GM21447 (cell line): Measurements from ENCODE around the gene OR1M1.

Experiments used
- ATAC-seq: cut with Tn5 transposase; IDR thresholded peaks from one replicate; pipeline ENCODE4 v1.9.1; 2021; ENCODE audit not compliant: unreplicated experiment

Gene OR1M1

DNA sequence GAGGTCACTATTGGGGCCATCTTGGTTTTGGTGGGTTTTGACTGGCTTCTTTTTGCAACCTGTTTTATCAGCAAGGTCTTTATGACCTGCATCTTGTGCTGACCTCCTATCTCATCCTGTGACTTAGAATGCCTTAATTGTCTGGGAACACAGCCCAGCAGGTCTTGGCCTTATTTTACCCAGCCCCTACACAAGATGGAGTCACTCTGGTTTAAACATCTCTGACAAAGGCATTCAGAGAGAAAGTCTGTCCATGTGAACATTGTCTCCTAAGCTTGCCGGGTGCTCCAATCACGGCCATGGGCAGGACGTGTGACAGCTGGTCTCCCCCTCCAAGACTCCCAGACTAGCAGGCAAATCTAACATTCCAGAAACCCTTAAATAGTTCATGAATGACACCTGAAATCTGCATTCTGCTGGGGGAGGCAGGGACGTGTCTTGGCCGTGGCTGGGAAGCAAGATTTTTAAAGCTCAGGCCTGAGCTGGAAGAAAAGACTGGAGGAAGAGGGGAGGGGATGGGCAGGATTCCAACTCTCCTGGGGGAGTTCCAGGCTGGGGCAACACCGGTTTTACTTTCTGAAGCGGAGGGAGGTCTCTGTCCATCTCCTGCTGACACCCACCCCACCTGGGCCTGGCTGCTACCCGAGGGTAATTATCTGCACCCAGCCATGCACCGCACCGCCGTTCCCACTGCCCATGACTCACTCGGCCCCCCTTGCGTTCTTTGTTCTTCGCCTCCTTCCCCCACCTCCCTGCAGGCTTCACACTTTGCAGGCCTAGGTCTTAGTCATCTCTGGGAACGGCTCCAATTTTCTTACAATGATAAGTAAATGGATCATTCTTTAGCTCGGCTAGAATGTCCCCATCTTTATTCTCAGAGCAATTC is 11.6 kb upstream of the OR1M1 start:
- ATAC-seq: no peak

DNA sequence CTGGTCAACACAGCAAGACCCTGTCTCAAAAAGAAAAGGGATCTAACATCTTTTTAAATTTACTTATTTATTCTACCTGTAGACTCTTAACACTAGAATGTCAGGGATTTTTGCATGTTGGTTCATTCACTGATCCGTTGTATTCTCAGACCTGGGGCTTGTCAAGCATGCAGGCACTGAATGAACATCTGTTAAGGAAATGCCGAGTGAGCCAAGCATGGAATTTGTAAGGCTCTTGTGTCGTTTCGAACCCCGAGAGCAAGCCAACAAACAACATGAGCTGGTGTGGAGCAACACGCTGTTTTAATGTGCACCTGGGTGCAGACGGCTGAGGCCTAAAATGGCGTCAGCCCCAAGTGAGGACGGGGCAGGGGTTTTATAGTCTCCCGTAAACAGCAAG is 10.0 kb upstream of the OR1M1 start:
- ATAC-seq: no peak

DNA sequence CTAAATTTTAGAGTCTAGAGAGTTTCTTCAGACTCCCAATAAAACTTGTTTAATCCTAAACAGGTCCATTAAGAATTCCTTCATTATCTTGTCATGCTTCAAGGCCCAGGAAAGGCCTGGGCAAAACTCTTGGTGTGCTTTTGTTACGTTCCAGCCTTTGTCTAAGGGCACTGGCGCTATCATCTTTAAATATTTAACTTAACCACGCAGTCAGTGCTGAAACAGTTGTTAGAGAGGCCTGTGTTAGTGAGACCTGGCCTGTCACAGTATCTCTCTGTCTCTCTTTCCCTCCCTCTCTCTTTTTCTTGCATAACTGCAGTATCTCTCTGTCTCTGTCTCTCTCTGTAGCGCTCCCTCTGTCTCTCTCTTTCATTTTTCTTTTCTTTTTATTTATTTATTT is 8.2 kb upstream of the OR1M1 start:
- no peak for ATAC-seq

- ATAC-seq: no peak
These were observed 20.5 kb downstream of the OR1M1 start, which contains the start of gene OR7G2 for GRCh38 chr19:9107375-9107774. Gene OR7G2 (minus strand): TSS chr19:9107475. CDS start chr19:9103243, 4,232 bp downstream.

- ATAC-seq: no peak
These were observed 23.1 kb downstream of the OR1M1 start for GRCh38 chr19:9109959-9110358.

GRCh38 chr19:9115307-9115813 is 28.5 kb downstream of the OR1M1 start, which contains the start of gene OR7G1:
Gene OR7G1 (minus strand): TSS chr19:9115763. CDS start chr19:9115763, 0 bp downstream.
- no peak for ATAC-seq

GRCh38 chr19:9116547-9116946 is 29.7 kb downstream of the OR1M1 start:
- no peak for ATAC-seq

DNA sequence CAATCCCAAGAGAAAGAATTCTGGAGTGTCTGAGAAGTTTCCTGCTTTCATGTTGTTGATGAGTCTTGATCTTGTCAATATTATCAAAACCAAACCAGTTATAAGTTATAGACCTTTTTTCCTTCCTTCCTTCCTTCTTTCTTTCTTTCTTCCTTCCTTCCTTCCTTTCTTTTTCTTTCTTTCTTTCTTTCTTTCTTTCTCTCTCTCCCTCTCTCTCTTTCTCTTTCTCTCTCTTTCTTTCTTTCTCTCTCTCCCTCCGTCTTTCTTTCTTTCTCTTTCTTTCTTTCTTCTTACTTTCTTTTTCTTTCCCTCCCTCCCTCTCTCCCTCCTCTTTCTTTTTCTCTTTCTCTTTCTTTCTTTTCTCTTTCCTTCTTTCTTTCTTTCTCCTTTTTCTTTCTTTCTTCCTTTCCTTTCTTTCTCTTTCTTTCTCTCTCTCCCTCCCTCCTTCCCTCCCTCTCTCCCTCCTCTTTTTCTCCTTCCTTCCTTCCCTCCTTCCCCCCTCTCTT is 40.1 kb downstream of the OR1M1 start, which contains the start of gene OR7G3:
Gene OR7G3 (minus strand): TSS at position 51 of the 506 bp plus-strand sequence. CDS start 0 bp downstream, at position 51.
- no peak for ATAC-seq

DNA sequence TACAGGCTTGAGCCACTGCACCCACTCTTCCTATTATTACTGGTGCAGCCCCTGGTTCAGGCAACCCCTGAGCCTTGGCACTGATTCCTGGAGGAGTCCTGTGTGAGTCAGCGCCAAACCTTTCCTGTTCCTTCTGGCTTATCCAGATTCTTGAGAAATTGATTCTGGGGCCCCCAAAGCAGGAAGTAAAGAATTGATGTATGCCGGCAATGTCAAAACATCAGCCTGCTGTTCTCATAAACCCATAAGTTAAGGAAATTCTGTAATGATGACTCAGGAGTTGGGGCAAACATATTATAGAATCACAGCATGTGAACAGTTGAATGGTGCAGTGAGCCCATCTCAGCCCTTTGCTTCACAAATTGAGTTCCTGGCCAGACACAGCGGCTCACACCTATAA is 41.3 kb downstream of the OR1M1 start:
- no peak for ATAC-seq

- no peak for ATAC-seq
These were observed 44.1 kb downstream of the OR1M1 start for GRCh38 chr19:9130965-9131364.

- no peak for ATAC-seq
These were observed 45.6 kb downstream of the OR1M1 start for GRCh38 chr19:9132422-9132821.

DNA sequence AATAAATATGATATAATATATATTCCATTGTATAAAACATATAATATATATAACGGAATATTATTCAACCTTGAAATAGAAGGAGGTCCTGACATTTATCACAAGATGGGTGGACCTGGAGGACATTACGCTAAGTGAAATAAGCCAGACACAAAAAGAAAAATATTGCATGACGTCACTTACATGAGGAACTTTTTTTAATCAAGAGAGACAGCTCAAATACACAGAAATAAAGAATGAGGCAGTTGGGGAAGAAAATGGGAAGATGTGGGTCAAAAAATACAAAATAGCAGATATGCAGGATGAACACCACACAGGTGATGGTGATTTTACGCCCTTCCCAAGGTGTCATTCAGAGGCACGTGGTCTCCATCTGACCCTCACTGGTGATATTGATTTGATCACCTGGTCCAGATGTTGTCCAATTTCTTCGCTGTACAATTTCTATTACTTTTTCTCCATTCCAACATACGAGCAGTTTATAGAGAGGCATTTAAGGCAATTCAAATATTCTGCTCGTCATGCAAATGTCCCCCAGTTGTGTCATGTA is 52.8 kb downstream of the OR1M1 start:
- peak; percentile 22 for ATAC-seq

- ATAC-seq: peak; percentile 95
These were observed 53.5 kb downstream of the OR1M1 start, which contains the start of gene ZNF317 for GRCh38 chr19:9140159-9140874. Gene ZNF317 (plus strand): TSS chr19:9140397. CDS start chr19:9156017, 15,620 bp downstream.

- ATAC-seq: no peak
These were observed 58.1 kb downstream of the OR1M1 start for GRCh38 chr19:9144920-9145319.
